Liver (tissue), 3 donors: ENCODE measurements around the gene MRFAP1.

Experiments used
- CTCF ChIP-seq: fragments of 150-350 bp; IDR thresholded peaks from 2 replicates; pipeline ENCODE4 v1.5.1; 2017; ENCODE audit warnings: improper control_type of control experiment, low read depth, low read length; ENCODE audit not compliant: missing input control
- GABPA ChIP-seq, 2 donors: IDR thresholded peaks in 1 of 2; conservative IDR thresholded peaks in 1 of 2; 2 replicates each; pipeline ENCODE4 v1.6.1; 2016; ENCODE audit warnings: antibody characterized with exemption in 2 of 2, mild to moderate bottlenecking in 1 of 2, moderate library complexity in 1 of 2
- SP1 ChIP-seq: IDR thresholded peaks from 2 replicates; pipeline ENCODE4 v1.6.1; 2018; ENCODE audit warnings: antibody characterized with exemption, mild to moderate bottlenecking
- YY1 ChIP-seq: IDR thresholded peaks from 2 replicates; pipeline ENCODE4 v1.6.1; 2016; ENCODE audit warnings: antibody characterized with exemption, mild to moderate bottlenecking
- TF ChIP-seq, protein P1 (sequence below): IDR thresholded peaks from 2 replicates; pipeline ENCODE4 v1.6.1; 2016; ENCODE audit warnings: antibody characterized with exemption, mild to moderate bottlenecking
- donor health status: healthy.
- donor health status: healthy.

- TF ChIP-seq, protein P1, sequence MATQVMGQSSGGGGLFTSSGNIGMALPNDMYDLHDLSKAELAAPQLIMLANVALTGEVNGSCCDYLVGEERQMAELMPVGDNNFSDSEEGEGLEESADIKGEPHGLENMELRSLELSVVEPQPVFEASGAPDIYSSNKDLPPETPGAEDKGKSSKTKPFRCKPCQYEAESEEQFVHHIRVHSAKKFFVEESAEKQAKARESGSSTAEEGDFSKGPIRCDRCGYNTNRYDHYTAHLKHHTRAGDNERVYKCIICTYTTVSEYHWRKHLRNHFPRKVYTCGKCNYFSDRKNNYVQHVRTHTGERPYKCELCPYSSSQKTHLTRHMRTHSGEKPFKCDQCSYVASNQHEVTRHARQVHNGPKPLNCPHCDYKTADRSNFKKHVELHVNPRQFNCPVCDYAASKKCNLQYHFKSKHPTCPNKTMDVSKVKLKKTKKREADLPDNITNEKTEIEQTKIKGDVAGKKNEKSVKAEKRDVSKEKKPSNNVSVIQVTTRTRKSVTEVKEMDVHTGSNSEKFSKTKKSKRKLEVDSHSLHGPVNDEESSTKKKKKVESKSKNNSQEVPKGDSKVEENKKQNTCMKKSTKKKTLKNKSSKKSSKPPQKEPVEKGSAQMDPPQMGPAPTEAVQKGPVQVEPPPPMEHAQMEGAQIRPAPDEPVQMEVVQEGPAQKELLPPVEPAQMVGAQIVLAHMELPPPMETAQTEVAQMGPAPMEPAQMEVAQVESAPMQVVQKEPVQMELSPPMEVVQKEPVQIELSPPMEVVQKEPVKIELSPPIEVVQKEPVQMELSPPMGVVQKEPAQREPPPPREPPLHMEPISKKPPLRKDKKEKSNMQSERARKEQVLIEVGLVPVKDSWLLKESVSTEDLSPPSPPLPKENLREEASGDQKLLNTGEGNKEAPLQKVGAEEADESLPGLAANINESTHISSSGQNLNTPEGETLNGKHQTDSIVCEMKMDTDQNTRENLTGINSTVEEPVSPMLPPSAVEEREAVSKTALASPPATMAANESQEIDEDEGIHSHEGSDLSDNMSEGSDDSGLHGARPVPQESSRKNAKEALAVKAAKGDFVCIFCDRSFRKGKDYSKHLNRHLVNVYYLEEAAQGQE: no peak
- TF ChIP-seq GABPA (IDR thresholded peaks at IDR 0.05 in 1 of 2, conservative IDR thresholded peaks at IDR 0.05 in 1 of 2): no peak
- no peak for TF ChIP-seq CTCF
- no peak for TF ChIP-seq SP1
- TF ChIP-seq YY1: no peak
Observed at GRCh38 chr4:6658597-6659075, 18.2 kb downstream of the MRFAP1 start.
